Gastroesophageal sphincter (tissue), 3 donors: ENCODE measurements around the gene RAF1.
A peak's percentile ranks its signal among the peaks of the same experiment; 100 is the strongest.

Experiments used
- EP300 ChIP-seq: sonication (generic); formaldehyde crosslinking; IDR thresholded peaks from one replicate; pipeline ENCODE4 v1.6.1; 2017; ENCODE audit warnings: antibody characterized with exemption, mild to moderate bottlenecking
- POLR2A ChIP-seq, 2 donors: fragments of 450-650 bp; IDR thresholded peaks; one replicate each; pipeline ENCODE4 v1.6.1; 2017; ENCODE audit warnings: antibody characterized with exemption in 2 of 2, mild to moderate bottlenecking in 2 of 2, moderate library complexity in 1 of 2
- POLR2AphosphoS5 ChIP-seq: sonication (generic); formaldehyde crosslinking; IDR thresholded peaks from one replicate; pipeline ENCODE4 v1.6.1; 2017; ENCODE audit warnings: antibody characterized with exemption
- TF ChIP-seq, protein P1 (sequence below), 4 experiments: fragments of 200-600 bp in 2 of 4; fragments of 450-650 bp in 2 of 4; sonication (generic) in 1 of 4; IDR thresholded peaks; one replicate each; pipeline ENCODE4 v1.5.1; 2017 to 2019; ENCODE audit warnings: antibody characterized with exemption in 4 of 4, mild to moderate bottlenecking in 2 of 4, moderate library complexity in 2 of 4

DNA sequence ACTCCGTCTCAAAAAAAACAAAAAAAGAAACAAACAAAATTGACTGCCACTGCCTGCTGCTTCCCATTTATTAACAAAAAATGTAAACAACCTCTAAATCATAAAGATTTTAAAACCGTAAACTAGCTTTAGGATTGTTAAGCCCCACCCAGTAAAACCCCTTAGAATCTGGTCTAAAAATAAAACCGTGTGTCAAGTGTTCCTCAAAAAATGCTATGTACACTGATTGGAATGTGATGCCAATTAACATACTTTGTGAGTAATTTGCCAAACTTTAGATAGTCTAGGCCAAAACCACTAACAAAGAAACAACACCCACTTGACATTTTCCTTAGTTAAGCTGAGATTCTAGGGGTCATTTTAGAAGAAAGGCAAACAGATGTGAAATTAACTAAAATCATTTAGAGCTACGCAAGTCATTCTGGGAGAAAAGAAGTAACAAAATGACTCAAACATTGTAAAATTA is 5.3 kb downstream of the RAF1 start:
- TF ChIP-seq, protein P1, sequence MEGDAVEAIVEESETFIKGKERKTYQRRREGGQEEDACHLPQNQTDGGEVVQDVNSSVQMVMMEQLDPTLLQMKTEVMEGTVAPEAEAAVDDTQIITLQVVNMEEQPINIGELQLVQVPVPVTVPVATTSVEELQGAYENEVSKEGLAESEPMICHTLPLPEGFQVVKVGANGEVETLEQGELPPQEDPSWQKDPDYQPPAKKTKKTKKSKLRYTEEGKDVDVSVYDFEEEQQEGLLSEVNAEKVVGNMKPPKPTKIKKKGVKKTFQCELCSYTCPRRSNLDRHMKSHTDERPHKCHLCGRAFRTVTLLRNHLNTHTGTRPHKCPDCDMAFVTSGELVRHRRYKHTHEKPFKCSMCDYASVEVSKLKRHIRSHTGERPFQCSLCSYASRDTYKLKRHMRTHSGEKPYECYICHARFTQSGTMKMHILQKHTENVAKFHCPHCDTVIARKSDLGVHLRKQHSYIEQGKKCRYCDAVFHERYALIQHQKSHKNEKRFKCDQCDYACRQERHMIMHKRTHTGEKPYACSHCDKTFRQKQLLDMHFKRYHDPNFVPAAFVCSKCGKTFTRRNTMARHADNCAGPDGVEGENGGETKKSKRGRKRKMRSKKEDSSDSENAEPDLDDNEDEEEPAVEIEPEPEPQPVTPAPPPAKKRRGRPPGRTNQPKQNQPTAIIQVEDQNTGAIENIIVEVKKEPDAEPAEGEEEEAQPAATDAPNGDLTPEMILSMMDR (IDR thresholded peaks at IDR 0.05), result no peak
- TF ChIP-seq EP300 (no peak), POLR2AphosphoS5 (peak; percentile 20), POLR2A (IDR thresholded peaks at IDR 0.05) (no peak)
